Trophoblast cell (in vitro differentiated cells and primary cell): ENCODE results near the gene CFAP57.

ENCODE experiments used
- DNase-seq, 2 donors: peaks; one replicate each; pipeline ENCODE4 v3.0.0-alpha.2; 2016
- H2AFZ ChIP-seq: 2 replicates; pipeline ENCODE4 v1.6.1; 2013; ENCODE audit warnings: low read length, moderate library complexity, mild to moderate bottlenecking; ENCODE audit not compliant: insufficient read depth, poor library complexity
- H2AK5ac ChIP-seq: 2 replicates; pipeline ENCODE4 v1.6.1; 2013; ENCODE audit warnings: mild to moderate bottlenecking, low read length
- H2BK120ac ChIP-seq: 2 replicates; pipeline ENCODE4 v1.6.1; 2013; ENCODE audit warnings: low read length, mild to moderate bottlenecking, moderate library complexity; ENCODE audit not compliant: insufficient read depth, poor library complexity
- H2BK12ac ChIP-seq: 2 replicates; pipeline ENCODE4 v1.6.1; 2013; ENCODE audit warnings: mild to moderate bottlenecking, low read length, moderate library complexity
- H2BK5ac ChIP-seq: 2 replicates; pipeline ENCODE4 v1.6.1; 2013; ENCODE audit warnings: low read length, low read depth, moderate library complexity, mild to moderate bottlenecking; ENCODE audit not compliant: poor library complexity
- H3K14ac ChIP-seq: 2 replicates; pipeline ENCODE4 v1.6.1; 2013; ENCODE audit warnings: mild to moderate bottlenecking, low read length
- H3K18ac ChIP-seq: 2 replicates; pipeline ENCODE4 v1.6.1; 2013; ENCODE audit warnings: mild to moderate bottlenecking, low read length
- H3K23ac ChIP-seq: 2 replicates; pipeline ENCODE4 v1.6.1; 2013; ENCODE audit warnings: low read length
- H3K27ac ChIP-seq: 2 replicates; pipeline ENCODE4 v1.5.1; 2013; ENCODE audit warnings: low read depth, mild to moderate bottlenecking, inconsistent platforms, low read length, moderate library complexity
- H3K27me3 ChIP-seq: 2 replicates; pipeline ENCODE4 v1.6.1; 2013; ENCODE audit warnings: inconsistent platforms, mild to moderate bottlenecking, low read length, moderate library complexity; ENCODE audit not compliant: insufficient read depth
- H3K36me3 ChIP-seq, 2 experiments: 1 replicate in 1 of 2; 2 replicates in 1 of 2; pipeline ENCODE4 v1.6.1; 2013; ENCODE audit warnings: low read length in 2 of 2, mild to moderate bottlenecking in 2 of 2, moderate library complexity in 1 of 2; ENCODE audit not compliant: insufficient read depth in 2 of 2, control insufficient read depth in 1 of 2
- H3K4ac ChIP-seq: 2 replicates; pipeline ENCODE4 v1.6.1; 2013; ENCODE audit warnings: low read depth, mild to moderate bottlenecking, low read length, moderate library complexity
- H3K4me1 ChIP-seq, 2 experiments: 1 replicate in 1 of 2; 2 replicates in 1 of 2; pipeline ENCODE4 v1.6.1; 2013; ENCODE audit warnings: low read length in 2 of 2, mild to moderate bottlenecking in 2 of 2, moderate library complexity in 1 of 2; ENCODE audit not compliant: insufficient read depth in 2 of 2, control insufficient read depth in 1 of 2
- H3K4me2 ChIP-seq: 2 replicates; pipeline ENCODE4 v1.6.1; 2013; ENCODE audit warnings: inconsistent platforms, mild to moderate bottlenecking, low read length, moderate library complexity
- H3K4me3 ChIP-seq: 2 replicates; pipeline ENCODE4 v1.5.1; 2013; ENCODE audit warnings: mild to moderate bottlenecking, low read depth, low read length, inconsistent platforms
- H3K79me1 ChIP-seq: one replicate; pipeline ENCODE4 v1.6.1; 2013; ENCODE audit warnings: low read length
- H3K79me2 ChIP-seq: 2 replicates; pipeline ENCODE4 v1.6.1; 2013; ENCODE audit warnings: low read length, mild to moderate bottlenecking; ENCODE audit not compliant: control insufficient read depth, insufficient read depth, poor library complexity
- H3K9ac ChIP-seq: 2 replicates; pipeline ENCODE4 v1.6.1; 2013; ENCODE audit warnings: mild to moderate bottlenecking, low read length
- H3K9me3 ChIP-seq: 2 replicates; pipeline ENCODE4 v1.6.1; 2013; ENCODE audit warnings: low read depth, mild to moderate bottlenecking, control low read depth, inconsistent platforms, low read length; ENCODE audit not compliant: insufficient read depth
- H4K12ac ChIP-seq: 2 replicates; pipeline ENCODE4 v1.6.1; 2013; ENCODE audit warnings: low read depth, mild to moderate bottlenecking, low read length, moderate library complexity
- H4K8ac ChIP-seq: 2 replicates; pipeline ENCODE4 v1.6.1; 2013; ENCODE audit warnings: low read depth, mild to moderate bottlenecking, low read length, moderate library complexity
- H4K91ac ChIP-seq: one replicate; pipeline ENCODE4 v1.6.1; 2013; ENCODE audit warnings: low read depth, mild to moderate bottlenecking, low read length, moderate library complexity
- WGBS: extraction: QIAGEN DNeasy Blood & Tissue Kit; methylation state at CpG from one replicate; pipeline ENCODE4 v1.1.7; 2013; ENCODE audit warnings: missing lambda C conversion rate; ENCODE audit not compliant: insufficient read length, insufficient coverage; ENCODE audit errors: extremely low coverage; 5-methylcytosine and 5-hydroxymethylcytosine counted together

CFAP57 gene

DNA sequence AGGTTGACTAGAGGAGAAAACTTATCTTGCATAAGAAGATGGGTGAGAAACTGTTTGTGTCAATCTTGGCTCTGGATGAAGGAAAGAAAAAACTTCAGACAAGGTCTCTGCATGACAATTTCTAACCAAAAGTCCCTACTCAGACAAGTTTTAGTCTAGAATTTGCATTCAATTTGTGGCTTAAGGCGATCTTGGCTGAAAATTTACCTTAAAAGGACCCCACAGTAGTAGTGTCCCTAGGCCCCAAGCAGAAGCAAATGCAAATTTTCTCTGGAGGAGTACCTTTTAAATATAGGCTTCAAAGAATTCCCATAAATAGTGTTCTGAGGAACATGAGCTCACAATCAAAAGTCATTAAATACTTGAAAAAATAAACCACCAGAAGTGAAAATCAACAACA lies 80.1 kb downstream of the CFAP57 start:
- no peak overlapping the region for H4K91ac ChIP-seq
- H3K27ac ChIP-seq, result no peak overlapping the region
- no peak overlapping the region for H2BK12ac ChIP-seq
- WGBS, result no CpG with 5 or more reads among the region's 1 CpG
- no peak overlapping the region for H3K14ac ChIP-seq
- no peak overlapping the region for H3K4ac ChIP-seq
- H3K18ac ChIP-seq, result no peak overlapping the region
- H4K8ac ChIP-seq, result no peak overlapping the region
- H3K9ac ChIP-seq, result no peak overlapping the region
- H2AFZ ChIP-seq, result no peak overlapping the region
- no peak overlapping the region for H3K4me3 ChIP-seq
- no peak overlapping the region for H2AK5ac ChIP-seq
- DNase-seq, result no peak
- H3K23ac ChIP-seq, result no peak overlapping the region
- no peak overlapping the region for H4K12ac ChIP-seq
- H3K4me2 ChIP-seq, result no peak overlapping the region
- no peaks in the 10 kb centered on the region for H3K79me2 ChIP-seq
- H3K79me1 ChIP-seq, result no peaks in the 10 kb centered on the region
- no peak overlapping the region for H2BK5ac ChIP-seq
- H3K27me3 ChIP-seq, result no peaks in the 10 kb centered on the region
- H2BK120ac ChIP-seq, result no peak overlapping the region
- H3K36me3 ChIP-seq, result no peaks in the 10 kb centered on the region
- peaks cover 16% of the 10 kb centered on the region for H3K9me3 ChIP-seq
- H3K4me1 ChIP-seq, result no peaks in the 10 kb centered on the region

DNA sequence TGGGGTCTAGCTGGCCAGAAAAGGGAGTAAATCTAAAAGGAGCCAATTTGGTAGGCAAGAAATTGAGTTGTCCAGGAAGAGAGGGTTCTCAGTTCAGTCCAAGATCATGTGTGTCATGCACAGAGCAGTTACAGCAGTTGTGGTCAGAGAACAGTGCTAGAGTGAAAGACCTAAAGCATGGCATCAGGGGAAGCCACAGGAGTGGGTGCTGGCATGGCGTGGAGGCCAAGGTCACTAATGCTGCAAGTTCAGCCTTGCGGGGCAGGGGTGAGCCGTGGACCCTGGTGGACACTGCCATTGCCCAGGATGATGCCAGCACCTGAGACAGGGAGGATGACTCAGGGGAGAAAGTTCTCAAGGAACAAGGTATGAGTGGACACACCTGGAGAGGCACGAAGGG lies 81.0 kb downstream of the CFAP57 start:
- no CpG with 5 or more reads among the region's 4 CpGs for WGBS
- H3K9me3 ChIP-seq, result peaks cover 22% of the 10 kb centered on the region
- H3K27me3 ChIP-seq, result no peaks in the 10 kb centered on the region
- H2BK5ac ChIP-seq, result no peak overlapping the region
- H3K4ac ChIP-seq, result no peak overlapping the region
- H4K8ac ChIP-seq, result no peak overlapping the region
- H4K12ac ChIP-seq, result no peak overlapping the region
- no peak overlapping the region for H2BK120ac ChIP-seq
- H3K27ac ChIP-seq, result no peak overlapping the region
- H3K79me1 ChIP-seq, result no peaks in the 10 kb centered on the region
- no peak overlapping the region for H3K4me2 ChIP-seq
- H3K18ac ChIP-seq, result no peak overlapping the region
- H3K23ac ChIP-seq, result no peak overlapping the region
- H3K9ac ChIP-seq, result no peak overlapping the region
- no peaks in the 10 kb centered on the region for H3K79me2 ChIP-seq
- H3K4me3 ChIP-seq, result no peak overlapping the region
- H3K36me3 ChIP-seq, result no peaks in the 10 kb centered on the region
- no peak overlapping the region for H2BK12ac ChIP-seq
- H4K91ac ChIP-seq, result no peak overlapping the region
- H3K4me1 ChIP-seq, result no peaks in the 10 kb centered on the region
- H3K14ac ChIP-seq, result no peak overlapping the region
- no peak overlapping the region for H2AFZ ChIP-seq
- no peak overlapping the region for H2AK5ac ChIP-seq
- DNase-seq, result no peak

GRCh38 chr1:43253876-43254275 lies 81.7 kb downstream of the CFAP57 start:
- H3K4me2 ChIP-seq, result no peak overlapping the region
- H2AFZ ChIP-seq, result no peak overlapping the region
- no peaks in the 10 kb centered on the region for H3K79me2 ChIP-seq
- H3K18ac ChIP-seq, result no peak overlapping the region
- no peak overlapping the region for H4K91ac ChIP-seq
- H3K27me3 ChIP-seq, result no peaks in the 10 kb centered on the region
- H3K27ac ChIP-seq, result no peak overlapping the region
- H3K4me1 ChIP-seq, result no peaks in the 10 kb centered on the region
- no peak overlapping the region for H2BK5ac ChIP-seq
- WGBS, result no CpG with 5 or more reads among the region's 8 CpGs
- H3K4me3 ChIP-seq, result no peak overlapping the region
- no peak for DNase-seq
- H3K4ac ChIP-seq, result no peak overlapping the region
- no peak overlapping the region for H2BK12ac ChIP-seq
- peaks cover 26% of the 10 kb centered on the region for H3K9me3 ChIP-seq
- no peaks in the 10 kb centered on the region for H3K36me3 ChIP-seq
- H3K23ac ChIP-seq, result no peak overlapping the region
- no peaks in the 10 kb centered on the region for H3K79me1 ChIP-seq
- no peak overlapping the region for H4K12ac ChIP-seq
- H3K14ac ChIP-seq, result no peak overlapping the region
- no peak overlapping the region for H2BK120ac ChIP-seq
- H4K8ac ChIP-seq, result no peak overlapping the region
- no peak overlapping the region for H3K9ac ChIP-seq
- H2AK5ac ChIP-seq, result no peak overlapping the region

GRCh38 chr1:43255438-43256210 lies 83.5 kb downstream of the CFAP57 start:
- no peaks in the 10 kb centered on the region for H3K36me3 ChIP-seq
- no peak overlapping the region for H2BK5ac ChIP-seq
- H4K8ac ChIP-seq, result no peak overlapping the region
- no peak overlapping the region for H3K18ac ChIP-seq
- no peak for DNase-seq
- no CpG with 5 or more reads among the region's 10 CpGs for WGBS
- no peak overlapping the region for H3K4ac ChIP-seq
- no peak overlapping the region for H2AFZ ChIP-seq
- no peak overlapping the region for H3K14ac ChIP-seq
- no peaks in the 10 kb centered on the region for H3K27me3 ChIP-seq
- H3K9ac ChIP-seq, result no peak overlapping the region
- no peak overlapping the region for H3K27ac ChIP-seq
- no peak overlapping the region for H3K23ac ChIP-seq
- H3K4me3 ChIP-seq, result no peak overlapping the region
- no peak overlapping the region for H4K91ac ChIP-seq
- no peaks in the 10 kb centered on the region for H3K4me1 ChIP-seq
- peaks cover 26% of the 10 kb centered on the region for H3K9me3 ChIP-seq
- H2BK120ac ChIP-seq, result no peak overlapping the region
- no peaks in the 10 kb centered on the region for H3K79me2 ChIP-seq
- no peak overlapping the region for H2BK12ac ChIP-seq
- no peak overlapping the region for H3K4me2 ChIP-seq
- H3K79me1 ChIP-seq, result no peaks in the 10 kb centered on the region
- H4K12ac ChIP-seq, result no peak overlapping the region
- no peak overlapping the region for H2AK5ac ChIP-seq
